Measurements from ENCODE around the gene APOLD1.

DNA sequence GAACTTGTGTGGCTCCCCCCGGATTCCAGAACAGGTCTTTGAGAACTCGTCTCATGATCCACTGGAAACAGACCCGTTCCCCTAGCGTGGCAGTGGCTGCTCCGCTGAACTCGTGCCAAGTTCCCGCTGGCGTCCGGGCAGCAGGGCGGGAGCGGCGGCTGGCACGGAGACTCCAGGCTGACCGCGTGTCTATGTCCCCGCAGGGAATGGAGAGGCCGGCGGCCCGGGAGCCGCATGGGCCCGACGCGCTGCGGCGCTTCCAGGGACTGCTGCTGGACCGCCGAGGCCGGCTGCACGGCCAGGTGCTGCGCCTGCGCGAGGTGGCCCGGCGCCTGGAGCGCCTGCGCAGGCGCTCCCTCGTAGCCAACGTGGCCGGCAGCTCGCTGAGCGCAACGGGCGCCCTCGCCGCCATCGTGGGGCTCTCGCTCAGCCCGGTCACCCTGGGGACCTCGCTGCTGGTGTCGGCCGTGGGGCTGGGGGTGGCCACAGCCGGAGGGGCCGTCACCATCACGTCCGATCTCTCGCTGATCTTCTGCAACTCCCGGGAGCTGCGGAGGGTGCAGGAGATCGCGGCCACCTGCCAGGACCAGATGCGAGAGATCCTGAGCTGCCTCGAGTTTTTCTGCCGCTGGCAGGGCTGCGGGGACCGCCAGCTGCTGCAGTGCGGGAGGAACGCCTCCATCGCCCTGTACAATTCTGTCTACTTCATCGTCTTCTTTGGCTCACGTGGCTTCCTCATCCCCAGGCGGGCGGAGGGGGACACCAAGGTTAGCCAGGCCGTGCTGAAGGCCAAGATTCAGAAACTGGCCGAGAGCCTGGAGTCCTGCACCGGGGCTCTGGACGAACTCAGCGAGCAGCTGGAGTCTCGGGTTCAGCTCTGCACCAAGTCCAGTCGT is 1.5 kb downstream of the APOLD1 start:
- TF ChIP-seq CTCF (IDR thresholded peaks at IDR 0.05) (peak in 4 of 7 experiments; percentile 34 to 42 (median 38)), POLR2A (IDR thresholded peaks at IDR 0.05) (peak; percentile 85 to 90 (median 87))
